GM10266 (cell line): Measurements from ENCODE around the gene RASGRP3.

Experiments used
- DNase-seq: peaks from one replicate; pipeline ENCODE4 v3.0.0; 2012; ENCODE audit errors: extremely low spot score
- TF ChIP-seq, protein P1 (sequence below): IDR thresholded peaks from 2 replicates; pipeline ENCODE4 v1.5.1; 2012; ENCODE audit warnings: mild to moderate bottlenecking, low read depth; ENCODE audit not compliant: control insufficient read depth, insufficient read depth; ENCODE audit errors: missing control alignments

RASGRP3 gene

DNA sequence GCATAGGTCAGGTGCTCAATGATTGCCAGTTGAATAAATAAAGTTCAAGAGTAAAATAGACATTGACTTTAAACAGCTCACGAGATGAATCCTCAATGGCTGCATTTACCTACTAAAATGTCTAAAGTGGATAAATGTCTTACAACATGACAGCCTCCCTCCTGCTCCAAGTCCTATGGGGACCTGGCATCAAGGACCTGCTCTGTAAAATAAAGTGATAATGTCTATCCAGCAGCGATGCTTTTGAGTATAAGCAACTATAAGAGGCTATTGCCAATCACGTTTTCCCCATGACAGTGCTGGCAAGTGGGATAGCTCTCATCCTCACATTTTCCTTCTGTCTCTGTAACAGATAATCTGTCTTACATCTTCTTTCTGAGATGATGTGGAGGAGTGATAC, 37.0 kb downstream of the RASGRP3 start:
- TF ChIP-seq, protein P1, sequence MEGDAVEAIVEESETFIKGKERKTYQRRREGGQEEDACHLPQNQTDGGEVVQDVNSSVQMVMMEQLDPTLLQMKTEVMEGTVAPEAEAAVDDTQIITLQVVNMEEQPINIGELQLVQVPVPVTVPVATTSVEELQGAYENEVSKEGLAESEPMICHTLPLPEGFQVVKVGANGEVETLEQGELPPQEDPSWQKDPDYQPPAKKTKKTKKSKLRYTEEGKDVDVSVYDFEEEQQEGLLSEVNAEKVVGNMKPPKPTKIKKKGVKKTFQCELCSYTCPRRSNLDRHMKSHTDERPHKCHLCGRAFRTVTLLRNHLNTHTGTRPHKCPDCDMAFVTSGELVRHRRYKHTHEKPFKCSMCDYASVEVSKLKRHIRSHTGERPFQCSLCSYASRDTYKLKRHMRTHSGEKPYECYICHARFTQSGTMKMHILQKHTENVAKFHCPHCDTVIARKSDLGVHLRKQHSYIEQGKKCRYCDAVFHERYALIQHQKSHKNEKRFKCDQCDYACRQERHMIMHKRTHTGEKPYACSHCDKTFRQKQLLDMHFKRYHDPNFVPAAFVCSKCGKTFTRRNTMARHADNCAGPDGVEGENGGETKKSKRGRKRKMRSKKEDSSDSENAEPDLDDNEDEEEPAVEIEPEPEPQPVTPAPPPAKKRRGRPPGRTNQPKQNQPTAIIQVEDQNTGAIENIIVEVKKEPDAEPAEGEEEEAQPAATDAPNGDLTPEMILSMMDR = no peak
- no peak for DNase-seq

DNA sequence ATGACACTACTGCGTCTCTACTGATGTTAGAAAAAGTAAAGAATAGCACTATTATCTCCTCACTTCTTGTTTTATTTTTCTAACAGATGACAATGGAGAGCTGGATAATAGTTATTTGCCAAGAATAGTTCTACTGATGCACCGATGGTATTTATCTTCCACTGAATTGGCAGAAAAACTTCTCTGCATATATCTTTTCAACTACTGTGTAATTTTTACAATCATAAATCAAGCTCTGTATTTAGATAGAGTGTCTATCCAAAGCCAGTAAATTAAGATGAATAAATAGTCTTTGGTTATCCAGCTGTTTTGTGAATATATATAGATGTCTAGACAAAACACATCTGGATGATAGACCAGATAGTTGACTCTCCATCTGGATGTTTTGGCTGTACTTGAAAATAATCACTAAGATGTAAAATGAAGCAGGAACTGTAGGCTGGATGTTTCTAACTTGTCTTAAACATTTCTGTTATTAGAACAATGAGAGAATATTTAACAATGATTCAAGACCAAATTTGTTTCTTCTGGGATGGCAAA, 40.1 kb downstream of the RASGRP3 start:
- DNase-seq = no peak
- TF ChIP-seq, protein P1 = no peak

DNA sequence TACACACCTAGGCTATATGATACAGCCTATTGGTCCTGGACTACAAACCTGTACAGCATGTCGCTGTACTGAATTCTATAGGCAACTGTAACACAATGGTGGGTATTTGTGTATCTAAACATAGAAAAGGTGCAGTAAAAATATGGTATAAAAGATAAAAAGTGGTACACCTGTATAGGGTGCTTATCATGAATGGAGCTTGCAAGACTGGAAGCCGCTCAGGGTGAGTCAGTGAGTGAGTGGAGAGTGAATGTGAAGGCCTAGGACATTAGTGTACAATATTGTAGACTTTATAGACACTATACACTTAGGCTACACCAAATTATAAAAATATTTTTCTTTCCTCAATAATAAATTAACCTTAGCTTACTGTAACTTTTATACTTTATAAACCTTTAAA, 41.8 kb downstream of the RASGRP3 start:
- DNase-seq = no peak
- TF ChIP-seq, protein P1 = no peak

DNA sequence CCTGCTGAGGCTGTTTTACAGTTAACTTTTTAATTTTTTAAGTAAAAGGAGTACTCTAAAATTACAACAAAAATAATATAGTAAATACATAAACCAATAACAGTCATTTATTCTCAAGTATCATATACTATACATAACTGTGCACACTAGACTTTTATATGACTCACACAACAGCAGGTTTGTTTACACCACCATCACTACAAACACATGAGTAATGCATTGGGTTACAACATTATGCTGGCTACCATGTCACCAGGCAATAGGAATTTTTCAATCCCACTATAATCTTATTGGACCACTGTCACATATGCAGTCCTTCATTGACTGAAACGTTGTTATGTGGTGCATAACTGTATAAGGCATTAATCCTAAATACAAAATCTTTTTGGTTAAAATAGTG, 42.5 kb downstream of the RASGRP3 start:
- TF ChIP-seq, protein P1 = no peak
- DNase-seq = no peak

DNA sequence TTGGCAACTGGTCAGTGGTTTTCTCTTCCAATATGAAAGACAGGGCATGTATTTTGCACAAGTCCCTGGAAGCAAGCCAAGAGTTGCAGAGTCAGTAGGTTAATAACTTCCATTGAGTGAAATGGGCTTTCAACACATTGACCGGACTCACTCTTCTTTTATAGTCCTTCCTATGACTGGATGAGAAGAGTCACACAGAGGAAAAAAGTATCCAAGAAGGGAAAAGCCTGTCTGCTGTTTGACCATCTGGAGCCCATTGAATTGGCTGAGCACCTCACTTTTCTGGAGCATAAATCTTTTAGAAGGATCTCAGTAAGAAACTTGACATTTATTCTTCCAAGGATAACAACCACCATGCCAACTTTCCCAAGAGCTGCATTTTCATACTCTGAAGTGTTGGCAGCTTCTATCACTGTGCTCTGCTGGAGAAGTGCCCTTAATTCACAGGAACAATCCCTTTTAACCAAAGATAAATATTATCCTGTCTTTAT, 45.4 kb downstream of the RASGRP3 start:
- TF ChIP-seq, protein P1 = no peak
- DNase-seq = no peak

DNA sequence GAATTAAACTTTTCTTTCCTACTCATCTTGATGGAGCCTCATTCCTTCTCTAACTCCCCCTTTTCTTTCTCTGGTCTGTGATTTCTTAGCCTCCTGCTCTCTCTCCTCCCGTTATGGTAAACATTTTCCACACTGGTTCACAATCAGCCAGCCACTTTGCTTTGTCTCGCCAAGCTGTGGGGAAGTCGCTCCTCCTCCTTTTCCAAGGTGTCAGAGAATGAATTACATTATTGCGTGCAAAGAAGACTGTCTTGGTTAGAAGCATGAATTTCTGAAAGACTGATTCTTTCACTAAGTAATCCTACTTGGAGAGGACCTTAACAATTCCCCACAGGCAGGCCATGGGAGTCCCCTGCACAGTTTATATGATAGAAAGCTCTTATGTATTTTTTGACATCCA, 46.1 kb downstream of the RASGRP3 start:
- TF ChIP-seq, protein P1 = no peak
- no peak for DNase-seq

DNA sequence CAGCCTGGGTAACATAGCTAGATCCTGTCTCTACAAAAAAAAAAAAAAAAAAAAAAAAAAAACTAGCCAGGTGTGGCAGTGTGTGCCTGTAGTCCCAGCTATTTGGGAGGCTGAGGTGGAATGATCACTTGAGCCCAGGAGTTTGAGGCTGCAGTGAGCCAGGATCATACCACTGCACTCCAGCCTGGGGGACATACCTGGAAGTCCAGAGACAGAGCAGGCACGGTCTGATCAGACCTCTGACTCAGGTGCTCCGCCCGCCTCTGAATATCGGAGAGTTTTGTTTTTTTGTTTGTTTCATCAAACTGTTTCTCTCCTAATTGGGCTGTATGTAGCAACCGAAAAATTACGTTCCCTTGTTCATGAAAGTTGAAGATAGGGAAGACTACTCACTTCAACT, 49.2 kb downstream of the RASGRP3 start:
- TF ChIP-seq, protein P1 = no peak

More for the DNA sequence above, 49.2 kb downstream of the RASGRP3 start:
- DNase-seq = no peak
